ENCODE results near the gene FHOD3. TPM values are rescaled to one million over a fixed set of nuclear protein-coding genes. Genes with fewer than 3 reads are reported as not detected.
A peak's percentile ranks its signal among the peaks of the same experiment; 100 is the strongest.

The FHOD3 gene
- total and polyA plus RNA-seq, 9 of the 15 experiments (the other 6 are each of a cell fraction or from before 2014, with no cell fraction given) = 0.11 TPM; not detected in 8

GRCh38 chr18:36828630-36829361, 531.3 kb downstream of the FHOD3 start, which contains the start of the genes KIAA1328 and TPGS2 (continued):
- TF ChIP-seq ZBTB33 (CRISPR knock-in tag; IDR thresholded peaks at IDR 0.05) (no peak; the same call in 1 of the 2 replicates), POLR2AphosphoS2 (IDR thresholded peaks at IDR 0.05; ENCODE audit: low read length) (no peak), TFAM (CRISPR knock-in tag; conservative IDR thresholded peaks at IDR 0.05) (no peak), MEIS2 (IDR thresholded peaks at IDR 0.05; ENCODE audit: partially characterized antibody) (peak; percentile 44), HES1 (IDR thresholded peaks at IDR 0.05; ENCODE audit: low read depth) (no peak), SRF (CRISPR knock-in tag; IDR thresholded peaks at IDR 0.05) (no peak; a peak in 1 of 4 replicates), ZBTB17 (CRISPR knock-in tag; IDR thresholded peaks at IDR 0.05) (0 out of 2 replicates have a peak, but pooled peaks have one; percentile 43), NONO (IDR thresholded peaks at IDR 0.05; ENCODE audit: low read depth in 2 of 2, low read length in 1 of 2) (peak in 1 of 2 experiments; percentile 59; a peak in 1 of 4 replicates), C11orf30 (IDR thresholded peaks at IDR 0.05; ENCODE audit: low read depth) (peak; percentile 13), SAFB (IDR thresholded peaks at IDR 0.05; ENCODE audit: borderline replicate concordance, low read depth, low read length) (peak; percentile 83), ARID1B (IDR thresholded peaks at IDR 0.05) (no peak), ZBTB5 (IDR thresholded peaks at IDR 0.05) (no peak), PRPF4 (IDR thresholded peaks at IDR 0.05; ENCODE audit: insufficient read depth, low read depth, low read length, poor library complexity, severe bottlenecking) (no peak), FOSL1 (tag; conservative IDR thresholded peaks at IDR 0.05) (no peak)
- TF ChIP-seq, protein P1, sequence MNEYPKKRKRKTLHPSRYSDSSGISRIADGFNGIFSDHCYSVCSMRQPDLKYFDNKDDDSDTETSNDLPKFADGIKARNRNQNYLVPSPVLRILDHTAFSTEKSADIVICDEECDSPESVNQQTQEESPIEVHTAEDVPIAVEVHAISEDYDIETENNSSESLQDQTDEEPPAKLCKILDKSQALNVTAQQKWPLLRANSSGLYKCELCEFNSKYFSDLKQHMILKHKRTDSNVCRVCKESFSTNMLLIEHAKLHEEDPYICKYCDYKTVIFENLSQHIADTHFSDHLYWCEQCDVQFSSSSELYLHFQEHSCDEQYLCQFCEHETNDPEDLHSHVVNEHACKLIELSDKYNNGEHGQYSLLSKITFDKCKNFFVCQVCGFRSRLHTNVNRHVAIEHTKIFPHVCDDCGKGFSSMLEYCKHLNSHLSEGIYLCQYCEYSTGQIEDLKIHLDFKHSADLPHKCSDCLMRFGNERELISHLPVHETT (CRISPR knock-in tag; conservative IDR thresholded peaks at IDR 0.05 in 1 of 2, IDR thresholded peaks at IDR 0.05 in 1 of 2) = peak in 1 of 2 experiments; percentile 96; a peak in 2 of 4 replicates
- TF ChIP-seq, protein P2, sequence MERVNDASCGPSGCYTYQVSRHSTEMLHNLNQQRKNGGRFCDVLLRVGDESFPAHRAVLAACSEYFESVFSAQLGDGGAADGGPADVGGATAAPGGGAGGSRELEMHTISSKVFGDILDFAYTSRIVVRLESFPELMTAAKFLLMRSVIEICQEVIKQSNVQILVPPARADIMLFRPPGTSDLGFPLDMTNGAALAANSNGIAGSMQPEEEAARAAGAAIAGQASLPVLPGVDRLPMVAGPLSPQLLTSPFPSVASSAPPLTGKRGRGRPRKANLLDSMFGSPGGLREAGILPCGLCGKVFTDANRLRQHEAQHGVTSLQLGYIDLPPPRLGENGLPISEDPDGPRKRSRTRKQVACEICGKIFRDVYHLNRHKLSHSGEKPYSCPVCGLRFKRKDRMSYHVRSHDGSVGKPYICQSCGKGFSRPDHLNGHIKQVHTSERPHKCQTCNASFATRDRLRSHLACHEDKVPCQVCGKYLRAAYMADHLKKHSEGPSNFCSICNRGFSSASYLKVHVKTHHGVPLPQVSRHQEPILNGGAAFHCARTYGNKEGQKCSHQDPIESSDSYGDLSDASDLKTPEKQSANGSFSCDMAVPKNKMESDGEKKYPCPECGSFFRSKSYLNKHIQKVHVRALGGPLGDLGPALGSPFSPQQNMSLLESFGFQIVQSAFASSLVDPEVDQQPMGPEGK (CRISPR knock-in tag; IDR thresholded peaks at IDR 0.05; ENCODE audit: borderline replicate concordance) = no peak

Data from K562 (cell line).